ENCODE measurements around the gene SLC9A2. TPM values are rescaled to one million over a fixed set of nuclear protein-coding genes. Genes with fewer than 3 reads are reported as not detected.

Gene SLC9A2
- total RNA-seq, 1 donor from 2014 or later = not detected

GRCh38 chr2:102618452-102619413 is 620 bp upstream of the SLC9A2 start:
- Mint-ChIP-seq H3K36me3 (ENCODE audit: unreplicated experiment) (no peaks in the 10 kb centered on the region), H3K27ac (ENCODE audit: unreplicated experiment) (no peak overlapping the region), H3K27me3 (ENCODE audit: unreplicated experiment) (peaks cover 15% of the 10 kb centered on the region), H3K4me1 (ENCODE audit: low read depth, unreplicated experiment) (peaks cover 3% of the 10 kb centered on the region), H3K9me3 (ENCODE audit: unreplicated experiment) (peaks cover 6% of the 10 kb centered on the region), H3K4me3 (ENCODE audit: unreplicated experiment) (peak overlapping the region; percentile 89)
- peak; percentile 51 for DNase-seq
- no peak for TF ChIP-seq CTCF (IDR thresholded peaks at IDR 0.05; ENCODE audit: partially characterized antibody, unreplicated experiment)

- Mint-ChIP-seq H3K27ac (ENCODE audit: unreplicated experiment) (no peak overlapping the region), H3K36me3 (ENCODE audit: unreplicated experiment) (no peaks in the 10 kb centered on the region), H3K9me3 (ENCODE audit: unreplicated experiment) (peaks cover 6% of the 10 kb centered on the region), H3K4me3 (ENCODE audit: unreplicated experiment) (peak overlapping the region; percentile 83), H3K27me3 (ENCODE audit: unreplicated experiment) (peaks cover 15% of the 10 kb centered on the region), H3K4me1 (ENCODE audit: low read depth, unreplicated experiment) (peaks cover 3% of the 10 kb centered on the region)
- TF ChIP-seq CTCF (IDR thresholded peaks at IDR 0.05; ENCODE audit: partially characterized antibody, unreplicated experiment) = no peak
- no peak for DNase-seq
Measured at GRCh38 chr2:102620332-102620731, 979 bp downstream of the SLC9A2 start.

- peaks cover 6% of the 10 kb centered on the region for H3K9me3 Mint-ChIP-seq (ENCODE audit: unreplicated experiment)
- peaks cover 15% of the 10 kb centered on the region for H3K27me3 Mint-ChIP-seq (ENCODE audit: unreplicated experiment)
- H3K27ac Mint-ChIP-seq (ENCODE audit: unreplicated experiment) = no peak overlapping the region
- TF ChIP-seq CTCF (IDR thresholded peaks at IDR 0.05; ENCODE audit: partially characterized antibody, unreplicated experiment) = no peak
- no peaks in the 10 kb centered on the region for H3K36me3 Mint-ChIP-seq (ENCODE audit: unreplicated experiment)
- no peak overlapping the region for H3K4me3 Mint-ChIP-seq (ENCODE audit: unreplicated experiment)
- DNase-seq = no peak
- peaks cover 3% of the 10 kb centered on the region for H3K4me1 Mint-ChIP-seq (ENCODE audit: low read depth, unreplicated experiment)
Measured at GRCh38 chr2:102621630-102622029, 2.3 kb downstream of the SLC9A2 start.

GRCh38 chr2:102622646-102623045 is 3.3 kb downstream of the SLC9A2 start:
- Mint-ChIP-seq H3K9me3 (ENCODE audit: unreplicated experiment) (peaks cover 6% of the 10 kb centered on the region), H3K27ac (ENCODE audit: unreplicated experiment) (no peak overlapping the region), H3K4me1 (ENCODE audit: low read depth, unreplicated experiment) (peaks cover 3% of the 10 kb centered on the region), H3K4me3 (ENCODE audit: unreplicated experiment) (no peak overlapping the region), H3K27me3 (ENCODE audit: unreplicated experiment) (peaks cover 15% of the 10 kb centered on the region), H3K36me3 (ENCODE audit: unreplicated experiment) (no peaks in the 10 kb centered on the region)
- DNase-seq = no peak
- TF ChIP-seq CTCF (IDR thresholded peaks at IDR 0.05; ENCODE audit: partially characterized antibody, unreplicated experiment) = no peak

GRCh38 chr2:102630458-102630857 is 11.1 kb downstream of the SLC9A2 start:
- H3K36me3 Mint-ChIP-seq (ENCODE audit: unreplicated experiment) = no peaks in the 10 kb centered on the region
- H3K9me3 Mint-ChIP-seq (ENCODE audit: unreplicated experiment) = no peaks in the 10 kb centered on the region
- H3K4me1 Mint-ChIP-seq (ENCODE audit: low read depth, unreplicated experiment) = no peaks in the 10 kb centered on the region
- no peak overlapping the region for H3K4me3 Mint-ChIP-seq (ENCODE audit: unreplicated experiment)
- H3K27ac Mint-ChIP-seq (ENCODE audit: unreplicated experiment) = no peak overlapping the region
- no peak for TF ChIP-seq CTCF (IDR thresholded peaks at IDR 0.05; ENCODE audit: partially characterized antibody, unreplicated experiment)
- no peak for DNase-seq
- H3K27me3 Mint-ChIP-seq (ENCODE audit: unreplicated experiment) = no peaks in the 10 kb centered on the region
